Uterus (tissue), 2 donors: ENCODE data around the gene CDYL.

Experiments used
- POLR2A ChIP-seq, 2 donors: fragments of 450-650 bp; IDR thresholded peaks; one replicate each; pipeline ENCODE4 v1.6.1; 2016; ENCODE audit warnings: antibody characterized with exemption in 2 of 2, mild to moderate bottlenecking in 1 of 2, moderate library complexity in 1 of 2
- TF ChIP-seq, protein P1 (sequence below), 4 experiments: fragments of 200-600 bp in 2 of 4; fragments of 450-650 bp in 2 of 4; sonication (generic) in 2 of 4; IDR thresholded peaks; one replicate each; pipeline ENCODE4 v1.5.1; 2016 to 2019; ENCODE audit warnings: antibody characterized with exemption in 4 of 4, mild to moderate bottlenecking in 2 of 4, moderate library complexity in 1 of 4

DNA sequence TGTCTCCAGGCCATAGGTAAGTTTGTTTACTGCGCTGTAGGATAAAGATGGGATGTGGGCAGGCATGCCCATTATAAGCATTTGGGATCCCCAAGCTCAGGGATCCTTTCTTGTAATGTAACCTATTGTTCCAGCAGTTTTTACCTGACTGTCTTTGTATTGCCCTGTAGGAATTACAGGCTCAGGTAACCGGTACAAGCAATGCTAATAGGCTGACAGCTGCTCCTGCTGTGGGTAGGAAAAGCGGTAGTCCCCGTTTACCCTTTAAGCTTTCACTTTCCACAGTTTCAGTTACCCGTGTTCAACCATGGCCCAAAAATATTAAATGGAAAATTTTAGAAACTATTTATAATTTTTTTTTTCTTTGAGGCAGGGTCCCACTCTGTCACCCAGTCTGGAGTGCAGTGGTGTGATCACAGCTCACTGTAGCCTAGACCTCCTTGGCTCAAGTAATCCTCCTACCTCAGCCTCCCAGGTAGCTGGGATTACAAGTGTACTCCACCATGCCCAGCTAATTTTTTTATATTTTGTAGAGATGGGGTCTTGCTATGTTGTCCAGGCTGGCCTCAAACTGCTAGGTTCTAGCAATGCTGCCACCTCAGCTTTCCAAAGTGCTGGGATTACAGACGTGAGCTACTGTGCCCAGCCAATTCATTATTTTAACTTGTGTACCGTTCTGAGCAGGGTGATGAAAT is 108.6 kb downstream of the CDYL start:
- TF ChIP-seq POLR2A (IDR thresholded peaks at IDR 0.05) = no peak
- TF ChIP-seq, protein P1, sequence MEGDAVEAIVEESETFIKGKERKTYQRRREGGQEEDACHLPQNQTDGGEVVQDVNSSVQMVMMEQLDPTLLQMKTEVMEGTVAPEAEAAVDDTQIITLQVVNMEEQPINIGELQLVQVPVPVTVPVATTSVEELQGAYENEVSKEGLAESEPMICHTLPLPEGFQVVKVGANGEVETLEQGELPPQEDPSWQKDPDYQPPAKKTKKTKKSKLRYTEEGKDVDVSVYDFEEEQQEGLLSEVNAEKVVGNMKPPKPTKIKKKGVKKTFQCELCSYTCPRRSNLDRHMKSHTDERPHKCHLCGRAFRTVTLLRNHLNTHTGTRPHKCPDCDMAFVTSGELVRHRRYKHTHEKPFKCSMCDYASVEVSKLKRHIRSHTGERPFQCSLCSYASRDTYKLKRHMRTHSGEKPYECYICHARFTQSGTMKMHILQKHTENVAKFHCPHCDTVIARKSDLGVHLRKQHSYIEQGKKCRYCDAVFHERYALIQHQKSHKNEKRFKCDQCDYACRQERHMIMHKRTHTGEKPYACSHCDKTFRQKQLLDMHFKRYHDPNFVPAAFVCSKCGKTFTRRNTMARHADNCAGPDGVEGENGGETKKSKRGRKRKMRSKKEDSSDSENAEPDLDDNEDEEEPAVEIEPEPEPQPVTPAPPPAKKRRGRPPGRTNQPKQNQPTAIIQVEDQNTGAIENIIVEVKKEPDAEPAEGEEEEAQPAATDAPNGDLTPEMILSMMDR (IDR thresholded peaks at IDR 0.05) = no peak
